GM23338 (cell line): ENCODE results near the gene IFT52. TPM values are rescaled to one million over a fixed set of nuclear protein-coding genes. Genes with fewer than 3 reads are reported as not detected.

ENCODE experiments used
- ATAC-seq: fragments of 200-7000 bp; cut with Tn5 transposase; 3 replicates; pipeline ENCODE4 v1.9.1; 2020
- DNase-seq: peaks from one replicate; pipeline ENCODE4 v3.0.0-alpha.2; 2015; ENCODE audit warnings: low spot score
- H2AFZ ChIP-seq: fragments of 200-600 bp; sonication (generic); 2 replicates; pipeline ENCODE4 v1.8.0; 2016; ENCODE audit warnings: antibody characterized with exemption, mild to moderate bottlenecking, moderate library complexity
- H3F3A ChIP-seq: fragments of 200-600 bp; sonication (generic); replicated peaks from 2 replicates; pipeline ENCODE4 v1.8.0; 2017; ENCODE audit warnings: antibody characterized with exemption, mixed run types, low read depth
- H3K27ac ChIP-seq: fragments of 200-600 bp; sonication (generic); 2 replicates; pipeline ENCODE4 v1.6.1; 2016; ENCODE audit warnings: low read depth
- H3K27me3 ChIP-seq: fragments of 200-600 bp; sonication (generic); 2 replicates; pipeline ENCODE4 v1.8.0; 2016; ENCODE audit warnings: mild to moderate bottlenecking, mixed run types, moderate library complexity; ENCODE audit not compliant: insufficient read depth
- H3K36me3 ChIP-seq: fragments of 200-600 bp; sonication (generic); 2 replicates; pipeline ENCODE4 v1.8.0; 2016; ENCODE audit warnings: mild to moderate bottlenecking; ENCODE audit not compliant: insufficient read depth
- H3K4me1 ChIP-seq: fragments of 200-600 bp; sonication (generic); 2 replicates; pipeline ENCODE4 v1.8.0; 2016; ENCODE audit warnings: mild to moderate bottlenecking, moderate library complexity; ENCODE audit not compliant: insufficient read depth
- H3K4me2 ChIP-seq: fragments of 200-600 bp; sonication (generic); 2 replicates; pipeline ENCODE4 v1.7.1; 2017; ENCODE audit warnings: mixed run types
- H3K4me3 ChIP-seq: fragments of 200-600 bp; sonication (generic); 2 replicates; pipeline ENCODE4 v1.6.1; 2016; ENCODE audit warnings: mixed run types
- H3K79me2 ChIP-seq: fragments of 200-600 bp; sonication (generic); replicated peaks from 2 replicates; pipeline ENCODE4 v1.8.0; 2017; ENCODE audit warnings: mild to moderate bottlenecking; ENCODE audit not compliant: insufficient read depth
- H3K9me2 ChIP-seq: fragments of 200-600 bp; sonication (generic); 2 replicates; pipeline ENCODE4 v1.8.0; 2017; ENCODE audit not compliant: insufficient read depth
- H4K20me1 ChIP-seq: fragments of 200-600 bp; sonication (generic); replicated peaks from 2 replicates; pipeline ENCODE4 v1.8.0; 2017; ENCODE audit warnings: mild to moderate bottlenecking; ENCODE audit not compliant: insufficient read depth
- H3K27ac Mint-ChIP-seq: 2 replicates; pipeline ENCODE4 v1.8.0; 2020; ENCODE audit warnings: inconsistent platforms, mild to moderate bottlenecking, moderate library complexity, mixed read lengths
- H3K27me3 Mint-ChIP-seq: 3 replicates; pipeline ENCODE4 v1.8.0; 2022; ENCODE audit warnings: low read depth, mild to moderate bottlenecking, moderate library complexity, mixed read lengths, inconsistent platforms; ENCODE audit not compliant: insufficient read depth, poor library complexity
- H3K36me3 Mint-ChIP-seq: 3 replicates; pipeline ENCODE4 v1.8.0; 2021; ENCODE audit warnings: low read depth, mild to moderate bottlenecking, inconsistent platforms, moderate library complexity, mixed read lengths
- H3K4me1 Mint-ChIP-seq: 3 replicates; pipeline ENCODE4 v1.8.0; 2020; ENCODE audit warnings: mild to moderate bottlenecking, inconsistent platforms, mixed read lengths
- H3K4me3 Mint-ChIP-seq: 3 replicates; pipeline ENCODE4 v1.8.0; 2021; ENCODE audit warnings: moderate library complexity, mild to moderate bottlenecking, inconsistent platforms, mixed read lengths
- H3K9me3 Mint-ChIP-seq: 3 replicates; pipeline ENCODE4 v1.8.0; 2020; ENCODE audit warnings: moderate library complexity, mild to moderate bottlenecking, inconsistent platforms, mixed read lengths
- CREB1 ChIP-seq: fragments of 250-450 bp; sonication (Bioruptor Pico); IDR thresholded peaks from 2 replicates; pipeline ENCODE4 v1.5.0; 2020; ENCODE audit warnings: low read depth, mild to moderate bottlenecking, moderate library complexity
- CTCF ChIP-seq, 2 experiments: fragments of 200-600 bp in 1 of 2; sonication (generic) in 1 of 2; conservative IDR thresholded peaks; 2 replicates each; pipeline versions ENCODE4 v1.5.1 to v1.6.1; 2016 to 2017; ENCODE audit warnings: antibody characterized with exemption in 2 of 2, low read depth in 2 of 2, mild to moderate bottlenecking in 2 of 2, moderate library complexity in 1 of 2
- ETS1 ChIP-seq: IDR thresholded peaks from 2 replicates; pipeline ENCODE4 v1.6.1; 2016; ENCODE audit warnings: antibody characterized with exemption
- EZH2 ChIP-seq: fragments of 200-600 bp; sonication (generic); IDR thresholded peaks from one replicate; pipeline ENCODE4 v1.8.0; 2017; ENCODE audit warnings: antibody characterized with exemption, mild to moderate bottlenecking, low read depth; ENCODE audit not compliant: unreplicated experiment
- EZH2phosphoT487 ChIP-seq: fragments of 200-600 bp; sonication (generic); IDR thresholded peaks from one replicate; pipeline ENCODE4 v1.8.1; 2018; ENCODE audit warnings: antibody characterized with exemption; ENCODE audit not compliant: unreplicated experiment
- JUNB ChIP-seq: IDR thresholded peaks from one replicate; pipeline ENCODE4 v1.6.1; 2016; ENCODE audit warnings: antibody characterized with exemption; ENCODE audit not compliant: unreplicated experiment
- NANOG ChIP-seq: IDR thresholded peaks from 2 replicates; pipeline ENCODE4 v1.6.1; 2016; ENCODE audit warnings: antibody characterized with exemption, borderline replicate concordance
- POLR2AphosphoS5 ChIP-seq: IDR thresholded peaks from 2 replicates; pipeline ENCODE4 v1.6.1; 2016; ENCODE audit warnings: antibody characterized with exemption, low read depth
- REST ChIP-seq: IDR thresholded peaks from one replicate; pipeline ENCODE4 v1.6.1; 2018; ENCODE audit warnings: antibody characterized with exemption; ENCODE audit not compliant: unreplicated experiment
- STAT1 ChIP-seq: IDR thresholded peaks from one replicate; pipeline ENCODE4 v1.6.1; 2016; ENCODE audit warnings: antibody characterized with exemption; ENCODE audit not compliant: unreplicated experiment
- ZNF114 ChIP-seq: fragments of 250-450 bp; sonication (Bioruptor Pico); IDR thresholded peaks from 2 replicates; pipeline ENCODE4 v1.5.0; 2020; ENCODE audit warnings: mild to moderate bottlenecking, moderate library complexity
- ZNF331 ChIP-seq: fragments of 250-450 bp; sonication (Bioruptor Pico); IDR thresholded peaks from 2 replicates; pipeline ENCODE4 v1.5.0; 2020; ENCODE audit warnings: low read depth, mild to moderate bottlenecking, moderate library complexity
- ZNF462 ChIP-seq: fragments of 250-450 bp; sonication (Bioruptor Pico); IDR thresholded peaks from 2 replicates; pipeline ENCODE4 v1.5.0; 2020; ENCODE audit warnings: mild to moderate bottlenecking, moderate library complexity
- polyA plus RNA-seq: library from polyadenylated mRNA; unstranded; fragments of >200 nt; fragmentation: Nextera tagmentation; extraction: Ambion mirVana; gene quantifications from 2 replicates; pipeline ENCODE4 v1.2.1, GENCODE V29; 2016
- total RNA-seq: library from RNA; depleted of rRNA; stranded (reverse); fragments of >200 nt; shearing (Covaris generic); gene quantifications from 2 replicates; pipeline ENCODE4 v1.2.3, GENCODE V29; 2014

The IFT52 gene
- total and polyA plus RNA-seq, 2 experiments from 2014 or later, result 30.4 to 39.8 TPM

- no peak overlapping the region for H3K4me3 Mint-ChIP-seq
Observed at GRCh38 chr20:43642548-43642947, 51.8 kb downstream of the IFT52 start.

More at GRCh38 chr20:43642548-43642947, 51.8 kb downstream of the IFT52 start:
- no peaks in the 10 kb centered on the region for H3K27me3 Mint-ChIP-seq
- Histone ChIP-seq H3K9me2 (no peaks in the 10 kb centered on the region), H3K27me3 (no peaks in the 10 kb centered on the region), H3K4me2 (no peak overlapping the region), H3K79me2 (no peaks in the 10 kb centered on the region), H3F3A (no peaks in the 10 kb centered on the region), H3K27ac (no peak overlapping the region), H3K36me3 (peaks cover 6% of the 10 kb centered on the region; the same call in 1 of the 2 replicates), H3K4me1 (no peaks in the 10 kb centered on the region), H2AFZ (no peak overlapping the region), H3K4me3 (no peak overlapping the region), H4K20me1 (no peaks in the 10 kb centered on the region)
- H3K4me1 Mint-ChIP-seq, result no peaks in the 10 kb centered on the region
- ATAC-seq (no peak), DNase-seq (no peak)
- TF ChIP-seq NANOG (no peak), ZNF114 (CRISPR knock-in tag) (no peak), ETS1 (no peak), CTCF (conservative IDR thresholded peaks at IDR 0.05; ENCODE audit: low read depth in 2 of 2) (no peak), ZNF462 (no peak), JUNB (no peak), POLR2AphosphoS5 (no peak), REST (no peak), EZH2phosphoT487 (no peak), EZH2 (no peak), CREB1 (no peak), STAT1 (no peak), ZNF331 (CRISPR knock-in tag) (no peak)
- no peaks in the 10 kb centered on the region for H3K9me3 Mint-ChIP-seq
- H3K36me3 Mint-ChIP-seq, result peaks cover 36% of the 10 kb centered on the region
- H3K27ac Mint-ChIP-seq, result no peak overlapping the region
